Measurements from ENCODE around the gene PPP1R3C.

PPP1R3C gene

GRCh38 chr10:91593834-91594233, 39.0 kb downstream of the PPP1R3C start:
- TF ChIP-seq CTCF (IDR thresholded peaks at IDR 0.05; ENCODE audit: low read depth, low read length, missing control alignments), result no peak
- H3K4me3 ChIP-seq (ENCODE audit: low read depth, low read length), result no peak overlapping the region
- DNase-seq (ENCODE audit: low read depth), result no peak

DNA sequence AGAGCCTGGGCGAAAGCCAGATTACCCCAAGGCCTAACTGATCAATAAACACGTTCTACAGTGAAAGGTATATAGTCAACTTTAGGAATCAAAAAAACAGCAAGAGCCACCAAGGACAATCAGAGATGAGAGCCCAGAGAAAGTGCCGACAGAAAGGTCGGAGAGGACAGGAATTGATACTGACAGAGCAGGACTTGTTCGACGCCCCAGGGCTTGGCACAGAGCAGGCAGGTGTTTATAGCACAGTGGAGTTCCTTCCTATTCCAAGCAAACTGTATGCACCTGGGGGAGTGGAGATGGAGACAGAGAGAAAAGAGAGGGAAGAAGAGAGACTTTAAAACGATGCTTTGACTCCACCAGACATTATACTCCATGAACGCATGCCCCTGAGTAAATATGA, 39.5 kb downstream of the PPP1R3C start:
- no peak overlapping the region for H3K4me3 ChIP-seq (ENCODE audit: low read depth, low read length)
- no peak for TF ChIP-seq CTCF (IDR thresholded peaks at IDR 0.05; ENCODE audit: low read depth, low read length, missing control alignments)
- DNase-seq (ENCODE audit: low read depth), result no peak

DNA sequence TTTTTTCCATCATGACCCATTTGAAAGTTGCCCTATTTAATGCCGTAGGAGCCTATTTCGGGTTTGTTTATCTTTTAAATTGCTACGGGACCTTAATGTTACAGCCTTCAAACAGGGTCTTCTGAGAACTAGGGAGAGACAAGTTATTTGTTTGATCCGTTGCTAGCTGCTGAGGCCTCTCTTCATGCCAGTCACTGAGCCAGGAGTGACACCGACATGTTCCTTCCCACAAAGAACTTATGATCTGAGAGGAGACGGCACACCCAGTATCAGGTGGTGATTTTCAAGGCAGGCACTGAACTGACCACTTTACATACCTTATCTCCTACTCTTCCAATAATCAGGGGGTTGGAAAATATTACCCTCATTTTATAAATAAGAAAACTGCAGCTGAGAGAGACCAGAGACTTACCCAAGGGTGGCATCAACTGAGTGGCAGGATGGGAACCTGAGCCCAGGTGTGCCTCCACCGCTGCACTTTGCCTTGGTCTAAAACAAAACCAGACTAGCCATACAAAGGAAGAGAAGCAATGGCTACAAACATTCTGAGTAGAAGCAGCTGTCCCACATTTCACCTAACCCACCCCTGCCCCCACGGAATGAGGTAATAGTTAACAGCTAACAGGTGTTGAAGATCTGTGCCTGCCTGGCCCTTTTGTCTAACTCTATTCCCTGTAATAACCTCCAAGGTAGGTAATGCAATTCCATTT, 40.5 kb downstream of the PPP1R3C start:
- H3K4me3 ChIP-seq (ENCODE audit: low read depth, low read length), result no peak overlapping the region
- no peak for TF ChIP-seq CTCF (IDR thresholded peaks at IDR 0.05; ENCODE audit: low read depth, low read length, missing control alignments)
- DNase-seq (ENCODE audit: low read depth), result no peak

GRCh38 chr10:91591797-91592174, 41.1 kb downstream of the PPP1R3C start:
- TF ChIP-seq CTCF (IDR thresholded peaks at IDR 0.05; ENCODE audit: low read depth, low read length, missing control alignments), result no peak
- no peak for DNase-seq (ENCODE audit: low read depth)
- H3K4me3 ChIP-seq (ENCODE audit: low read depth, low read length), result no peak overlapping the region

DNA sequence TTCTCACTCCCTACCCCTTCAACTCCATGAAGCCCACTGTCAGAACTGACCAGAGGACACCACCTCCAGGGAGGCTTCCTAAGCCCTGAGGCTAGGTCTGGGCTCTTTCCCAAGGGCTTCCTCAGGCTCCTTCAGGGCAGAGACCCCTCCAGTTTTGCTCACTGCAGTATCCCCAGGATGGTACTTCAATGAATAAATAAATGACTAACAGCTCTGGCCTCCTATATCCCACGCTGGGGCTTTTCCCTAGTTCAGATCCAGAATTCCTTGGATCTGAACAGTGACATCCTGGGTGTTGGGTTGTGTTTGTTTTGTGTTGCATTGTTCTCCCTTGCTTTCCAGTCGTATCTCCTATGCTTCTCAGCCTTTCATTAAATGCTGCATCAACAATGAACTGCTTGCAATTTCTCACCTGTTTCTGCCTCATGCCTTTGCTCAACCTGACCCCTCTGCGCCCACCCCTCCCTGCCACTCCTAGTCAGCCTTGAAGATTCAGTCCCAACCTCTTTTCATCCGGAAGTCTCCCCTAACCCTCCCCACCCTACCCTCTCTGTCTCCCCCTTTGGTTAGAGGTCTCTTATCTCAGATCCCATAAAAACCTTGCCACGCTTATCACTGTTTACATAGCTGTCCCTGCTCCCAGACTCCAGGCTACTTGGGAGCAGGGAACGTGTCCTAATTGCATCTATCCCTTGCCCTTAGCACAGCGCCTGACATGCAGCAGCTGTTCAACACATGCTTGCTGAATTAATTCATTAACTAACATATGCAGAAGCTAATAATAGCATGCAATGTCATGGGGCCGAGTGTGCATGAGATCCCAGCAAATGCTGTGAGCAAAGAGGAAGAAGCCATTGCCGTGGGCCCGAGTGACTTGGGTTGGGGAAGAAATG, 41.7 kb downstream of the PPP1R3C start:
- DNase-seq (ENCODE audit: low read depth), result no peak
- H3K4me3 ChIP-seq (ENCODE audit: low read depth, low read length), result no peak overlapping the region
- no peak for TF ChIP-seq CTCF (IDR thresholded peaks at IDR 0.05; ENCODE audit: low read depth, low read length, missing control alignments)

DNA sequence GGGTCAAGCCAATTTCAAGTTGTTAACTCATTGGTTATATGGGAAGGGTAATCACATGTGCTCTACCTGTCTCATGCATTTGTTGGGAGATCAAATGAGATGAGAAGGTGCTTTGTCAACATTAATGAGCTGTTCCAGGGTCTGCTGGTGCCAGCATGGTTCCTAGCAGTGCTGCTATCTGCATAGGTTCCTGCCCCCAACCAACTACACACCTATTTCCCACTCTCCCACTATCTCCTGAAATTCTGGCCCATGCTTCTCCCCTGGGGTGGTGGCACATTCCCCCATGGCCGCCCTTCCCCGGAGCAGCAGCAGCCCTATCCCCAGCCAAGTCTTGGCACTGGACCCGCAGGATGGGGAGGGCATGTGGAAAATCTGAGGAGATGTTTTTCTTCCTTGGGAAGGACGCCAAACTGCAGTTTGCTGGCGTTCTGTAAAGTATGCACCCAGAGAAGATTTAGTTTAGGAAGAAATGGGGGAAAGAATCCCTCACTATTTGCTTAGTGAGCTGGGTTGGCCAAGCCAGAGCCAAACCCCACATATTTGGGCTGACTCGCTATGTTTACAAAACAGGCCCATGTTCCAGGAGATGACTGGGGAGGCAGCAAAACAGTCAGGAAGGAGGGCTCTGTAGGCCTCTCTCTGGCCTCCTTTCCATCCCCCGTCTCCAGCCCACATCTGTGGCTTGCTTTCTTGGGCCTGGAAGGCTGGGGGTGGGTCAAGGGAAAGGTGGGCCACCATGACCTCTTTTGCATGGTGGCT, 42.5 kb downstream of the PPP1R3C start:
- no peak for DNase-seq (ENCODE audit: low read depth)
- TF ChIP-seq CTCF (IDR thresholded peaks at IDR 0.05; ENCODE audit: low read depth, low read length, missing control alignments), result no peak
- no peak overlapping the region for H3K4me3 ChIP-seq (ENCODE audit: low read depth, low read length)
